GM13977 (cell line): ENCODE data around the gene MAPK10.

Source experiments
- DNase-seq: peaks from one replicate; pipeline ENCODE4 v3.0.0; 2012; ENCODE audit warnings: low spot score
- CTCF ChIP-seq: IDR thresholded peaks from 2 replicates; pipeline ENCODE4 v1.5.1; 2012; ENCODE audit warnings: mild to moderate bottlenecking, control low read depth; ENCODE audit not compliant: insufficient read depth; ENCODE audit errors: extremely low read depth, missing control alignments
- in situ Hi-C: fragments of 300-500 bp; cut with MboI; formaldehyde crosslinking; loops from one replicate; pipeline ENCODE4 v1.12.0; 2022; ENCODE audit warnings: low sequenced_read_pairs, low pct_unique_long_range_greater_than_20kb, mixed read lengths, inconsistent platforms; ENCODE audit not compliant: unreplicated experiment

MAPK10 gene

GRCh38 chr4:86218746-86219473 lies 140.9 kb downstream of the MAPK10 start:
- no peak for TF ChIP-seq CTCF
- in situ Hi-C loops: no loop called here
- no peak for DNase-seq

- no peak for DNase-seq
- in situ Hi-C loops: no loop called here
- TF ChIP-seq CTCF: no peak
These were observed 156.7 kb downstream of the MAPK10 start for GRCh38 chr4:86203176-86203575.

GRCh38 chr4:86185659-86186058 lies 174.2 kb downstream of the MAPK10 start:
- in situ Hi-C loops: no loop called here
- no peak for TF ChIP-seq CTCF

GRCh38 chr4:86184901-86185285 lies 175.0 kb downstream of the MAPK10 start:
- TF ChIP-seq CTCF: no peak
- DNase-seq: no peak
- in situ Hi-C loops: no loop called here

More at GRCh38 chr4:86185659-86186058, 174.2 kb downstream of the MAPK10 start:
- no peak for DNase-seq

- TF ChIP-seq CTCF: no peak
- no peak for DNase-seq
- in situ Hi-C loops: no loop called here
These were observed 175.5 kb downstream of the MAPK10 start for GRCh38 chr4:86184216-86184900.

- no peak for TF ChIP-seq CTCF
- no peak for DNase-seq
- in situ Hi-C loops: no loop called here
These were observed 178.3 kb downstream of the MAPK10 start for GRCh38 chr4:86181585-86181984.
